ENCODE results near the gene MYRFL.

The MYRFL gene

DNA sequence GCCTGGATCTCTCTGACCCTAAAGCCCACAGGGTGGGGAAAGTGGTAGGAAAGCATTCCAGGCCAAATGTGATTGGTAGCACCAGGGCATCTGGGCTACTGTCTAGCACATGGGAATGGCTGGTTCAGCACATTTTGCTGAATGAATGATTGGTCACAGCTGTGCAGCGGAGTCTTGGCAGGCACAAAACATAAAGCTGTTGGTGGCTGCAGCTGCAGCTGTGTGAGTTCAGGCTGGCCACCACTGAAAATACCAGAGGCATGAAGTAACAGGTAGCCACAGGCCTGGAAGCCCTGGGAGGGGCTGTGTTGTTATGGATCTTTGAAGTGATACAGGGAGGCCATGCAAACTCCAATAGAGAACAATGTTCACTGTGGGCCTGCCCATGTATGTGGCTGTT, 72.7 kb downstream of the MYRFL start:
- DNase-seq (ENCODE audit: low spot score), result peak; percentile 87

DNA sequence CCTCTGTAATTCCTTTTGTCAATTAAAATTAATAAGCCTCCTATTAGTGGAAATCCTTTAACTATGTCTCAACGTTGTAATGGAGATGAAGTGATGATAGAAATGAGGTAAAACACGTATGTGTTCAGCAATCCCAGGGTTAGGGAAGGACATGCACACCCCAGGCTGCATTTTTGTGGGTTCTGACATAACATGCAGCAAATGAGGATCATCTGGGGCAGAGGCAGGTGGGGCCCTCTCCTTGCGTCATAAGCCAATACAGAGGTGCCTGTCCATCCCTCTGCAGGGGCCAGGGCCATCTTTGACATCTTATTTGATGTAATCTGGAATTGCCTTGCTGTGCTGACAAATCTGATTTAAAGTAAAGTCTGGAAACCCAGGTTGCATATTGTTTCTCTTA, 73.2 kb downstream of the MYRFL start:
- peak; percentile 6 for DNase-seq (ENCODE audit: low spot score)

DNA sequence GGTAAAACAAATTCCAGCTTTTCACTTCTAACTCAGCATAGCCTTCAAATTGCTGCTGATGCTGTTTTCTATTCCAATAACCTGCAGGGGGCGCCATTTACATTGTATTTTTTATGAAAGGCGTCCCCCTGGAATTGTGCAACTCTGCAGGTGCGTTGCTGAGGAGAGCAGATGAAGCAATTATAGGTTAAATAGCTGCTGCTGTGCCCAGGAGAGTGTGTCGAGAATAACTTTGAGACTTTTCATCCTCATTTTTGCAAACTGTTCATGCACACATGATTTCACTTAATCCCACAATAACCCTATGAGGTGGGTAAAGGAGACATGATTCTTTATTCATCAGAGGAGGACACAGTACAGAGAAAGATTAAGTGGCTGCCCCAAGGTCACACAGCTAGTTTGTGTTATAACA, 75.7 kb downstream of the MYRFL start:
- peak; percentile 78 for DNase-seq (ENCODE audit: low spot score)

DNA sequence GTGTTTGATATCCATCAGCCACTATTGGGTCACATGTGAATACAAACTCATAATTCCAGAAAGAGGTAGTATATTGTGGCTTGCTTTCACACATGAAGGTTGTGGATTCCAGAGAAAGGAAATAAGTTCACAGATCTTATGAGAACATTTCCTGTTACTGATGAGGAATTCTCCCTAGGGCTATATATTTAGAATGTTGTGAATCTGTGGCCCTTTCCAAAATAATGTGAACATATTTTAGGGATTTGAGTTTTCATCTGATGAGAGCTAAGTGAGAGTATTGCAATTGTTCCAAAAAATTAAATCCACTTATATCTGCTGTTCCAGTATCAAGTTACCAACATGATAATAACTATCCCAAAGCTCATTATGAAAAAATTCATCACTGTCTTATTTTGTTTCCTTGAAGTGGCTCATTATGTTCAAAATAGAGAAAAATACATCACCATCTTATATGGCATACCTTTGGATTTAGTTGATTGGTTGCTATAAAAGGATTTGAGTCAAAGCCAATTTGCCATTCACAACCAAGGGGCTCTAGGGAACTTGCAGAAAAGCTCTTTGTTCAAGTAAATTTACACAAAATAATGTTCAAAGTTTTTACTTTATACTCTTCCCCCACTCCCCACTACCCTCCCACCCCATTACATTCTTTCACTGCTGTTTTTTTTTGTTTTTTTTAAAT, 76.3 kb downstream of the MYRFL start:
- no peak for DNase-seq (ENCODE audit: low spot score)

DNA sequence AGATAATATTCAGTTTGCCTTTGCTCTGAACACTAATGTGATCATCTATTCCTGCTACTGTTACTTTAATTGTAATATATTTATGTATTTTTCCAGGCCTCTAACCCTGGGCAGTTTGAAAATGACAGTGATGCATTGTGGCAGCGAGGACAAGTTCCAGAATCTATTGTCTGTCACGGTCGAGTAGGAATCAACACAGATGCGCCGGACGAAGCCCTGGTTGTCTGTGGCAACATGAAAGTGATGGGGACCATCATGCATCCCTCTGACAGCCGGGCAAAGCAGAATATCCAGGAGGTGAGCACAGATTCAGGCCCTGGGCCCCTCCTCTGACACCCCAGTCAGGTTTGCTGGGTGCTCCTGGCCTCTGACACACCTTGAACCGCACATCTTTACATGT, 78.5 kb downstream of the MYRFL start:
- no peak for DNase-seq (ENCODE audit: low spot score)

DNA sequence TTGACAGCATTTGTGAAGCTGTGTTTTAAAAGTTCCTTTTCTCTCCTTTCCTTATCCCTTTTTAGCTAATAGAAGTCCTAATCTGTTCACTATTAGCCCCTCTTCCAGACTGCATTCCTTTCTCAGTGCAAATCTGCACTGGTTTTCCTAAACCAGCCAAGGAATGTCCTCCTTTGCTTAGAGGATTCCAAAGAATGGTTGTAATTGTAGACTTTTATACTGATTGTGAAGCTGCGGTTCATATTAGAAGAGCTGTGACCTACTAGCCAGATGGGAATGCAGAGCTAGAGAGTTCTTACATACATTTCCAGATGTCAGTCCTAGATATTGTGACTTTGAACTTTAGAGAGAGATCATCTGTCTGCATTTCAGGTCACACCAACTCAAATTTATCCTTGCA, 79.8 kb downstream of the MYRFL start:
- DNase-seq (ENCODE audit: low spot score), result no peak

DNA sequence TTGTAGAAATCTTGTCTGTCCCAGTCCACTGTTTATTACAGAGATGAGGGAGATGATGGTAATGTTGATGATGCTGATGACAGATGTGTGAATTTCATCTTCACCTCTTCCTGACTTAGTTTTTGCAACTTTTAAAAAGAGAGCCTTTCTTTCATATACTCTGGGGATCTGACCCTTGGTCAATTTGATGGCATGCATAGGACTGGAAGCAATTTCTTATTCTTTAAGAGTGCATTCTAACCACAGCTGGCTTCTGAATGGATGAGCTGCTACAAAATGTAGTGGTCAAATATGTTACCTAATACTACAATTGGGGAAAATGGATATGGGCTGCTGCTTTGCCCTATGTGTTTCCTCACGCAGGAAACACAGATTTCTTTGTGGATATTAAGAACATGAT, 80.8 kb downstream of the MYRFL start:
- no peak for DNase-seq (ENCODE audit: low spot score)

DNA sequence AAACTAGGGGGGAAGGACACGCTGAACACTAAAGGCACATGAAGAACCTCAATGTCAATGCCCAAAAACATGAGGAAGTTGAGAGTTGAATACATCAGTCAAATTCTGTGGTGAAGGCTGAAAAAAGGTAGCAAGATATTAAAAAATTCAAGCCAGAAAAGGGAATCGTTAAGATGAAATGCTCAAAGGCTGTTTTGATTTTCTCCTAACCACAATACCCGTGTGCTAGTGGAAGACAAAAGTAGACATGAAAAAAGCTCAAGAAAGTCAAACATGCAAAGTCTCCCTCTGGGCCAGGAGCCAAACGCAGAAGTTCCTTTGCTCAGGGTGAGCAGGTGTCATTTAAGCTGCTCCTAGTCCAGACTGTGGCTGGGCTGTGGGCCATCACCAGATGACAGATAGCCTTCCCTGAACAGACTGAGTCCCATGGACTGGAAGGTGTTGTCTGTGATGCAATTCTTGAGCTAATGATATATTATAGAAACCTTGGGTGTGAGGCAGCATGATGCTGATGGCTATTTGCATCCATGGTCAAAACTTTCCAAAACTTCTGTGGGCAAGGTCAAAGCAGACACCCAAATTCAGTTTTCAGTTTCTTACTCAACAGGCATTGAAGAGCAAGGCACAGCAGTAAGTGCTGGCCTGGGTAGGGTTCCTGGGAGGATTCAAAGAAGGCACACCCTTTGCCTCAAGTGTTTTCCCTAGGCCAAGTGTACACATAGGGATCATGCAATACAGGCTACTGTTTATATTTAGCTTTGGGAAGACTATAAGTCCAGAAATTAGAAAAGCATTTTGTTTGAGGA, 81.6 kb downstream of the MYRFL start:
- DNase-seq (ENCODE audit: low spot score), result no peak

DNA sequence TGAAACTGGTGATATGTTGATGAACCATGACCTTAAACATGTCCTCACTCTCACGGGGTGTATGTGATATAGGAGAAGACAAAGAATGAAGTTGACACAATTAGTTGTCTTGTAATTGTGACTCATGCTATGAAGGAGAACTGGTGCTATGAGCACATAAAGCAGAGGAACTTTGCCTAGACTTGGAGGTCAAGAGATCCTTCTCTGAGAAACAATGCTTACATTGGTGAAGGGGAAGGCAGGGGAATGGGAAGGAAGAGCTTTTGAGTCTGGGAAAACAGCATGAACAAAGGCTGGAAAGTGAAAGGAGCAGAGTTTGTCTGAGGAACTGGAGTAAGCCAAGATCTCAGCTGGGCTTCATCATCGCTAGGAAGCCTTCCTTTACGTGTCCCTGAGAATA, 83.2 kb downstream of the MYRFL start:
- no peak for DNase-seq (ENCODE audit: low spot score)

DNA sequence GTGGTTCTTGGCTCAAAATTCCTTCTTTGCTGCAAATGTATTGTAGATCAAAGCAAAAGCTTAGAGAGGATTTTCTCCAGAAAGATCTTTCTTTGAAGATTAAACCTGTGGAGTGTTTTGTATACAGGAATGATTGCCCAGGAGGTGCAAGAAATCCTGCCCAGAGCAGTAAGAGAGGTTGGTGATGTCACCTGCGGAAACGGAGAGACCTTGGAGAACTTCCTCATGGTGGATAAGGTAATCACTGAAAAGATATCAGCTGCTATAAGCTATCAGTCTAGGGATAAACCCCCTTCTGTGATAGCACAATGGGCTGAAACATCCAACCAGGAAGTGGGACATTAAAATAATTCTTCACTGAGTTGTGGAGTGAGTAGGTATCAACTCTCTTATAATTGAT, 85.7 kb downstream of the MYRFL start:
- no peak for DNase-seq (ENCODE audit: low spot score)

DNA sequence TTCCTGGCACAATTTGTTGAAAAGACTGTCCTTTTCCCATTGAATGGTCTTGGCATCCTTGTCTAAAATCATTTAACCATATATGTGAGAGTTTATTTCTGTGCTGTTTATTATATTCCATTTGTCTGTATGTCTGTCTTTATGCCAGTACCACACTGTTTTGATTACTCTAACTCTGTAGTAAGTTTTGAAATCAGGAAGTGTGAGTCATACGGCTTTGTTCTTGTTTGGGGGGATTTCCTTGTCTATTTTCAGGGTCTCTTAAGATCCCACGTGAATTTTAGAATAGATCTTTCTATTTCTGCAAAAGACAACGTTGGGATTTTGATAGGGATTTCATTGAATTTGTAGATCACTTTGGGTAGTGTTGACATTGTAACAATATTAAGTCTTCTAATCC, 88.5 kb downstream of the MYRFL start:
- no peak for DNase-seq (ENCODE audit: low spot score)

DNA sequence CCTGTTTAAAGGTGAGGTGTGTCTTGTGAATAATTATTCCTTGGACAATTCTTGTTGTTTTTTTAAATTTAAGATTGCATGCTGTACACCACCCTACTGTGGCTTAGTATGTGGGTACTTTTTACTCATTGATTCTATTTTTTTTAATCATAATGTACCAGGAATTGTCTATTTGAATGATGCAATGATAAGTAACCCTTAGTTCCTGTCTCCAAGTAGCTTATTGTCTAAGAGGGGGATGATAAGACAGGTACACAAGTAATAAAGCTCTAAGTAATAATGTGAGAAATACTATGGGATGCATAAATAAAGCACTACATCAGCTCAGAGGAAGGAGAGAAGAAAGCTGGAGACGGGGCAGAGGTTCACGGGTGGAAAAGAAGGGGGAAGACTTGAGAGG, 90.9 kb downstream of the MYRFL start:
- no peak for DNase-seq (ENCODE audit: low spot score)

DNA sequence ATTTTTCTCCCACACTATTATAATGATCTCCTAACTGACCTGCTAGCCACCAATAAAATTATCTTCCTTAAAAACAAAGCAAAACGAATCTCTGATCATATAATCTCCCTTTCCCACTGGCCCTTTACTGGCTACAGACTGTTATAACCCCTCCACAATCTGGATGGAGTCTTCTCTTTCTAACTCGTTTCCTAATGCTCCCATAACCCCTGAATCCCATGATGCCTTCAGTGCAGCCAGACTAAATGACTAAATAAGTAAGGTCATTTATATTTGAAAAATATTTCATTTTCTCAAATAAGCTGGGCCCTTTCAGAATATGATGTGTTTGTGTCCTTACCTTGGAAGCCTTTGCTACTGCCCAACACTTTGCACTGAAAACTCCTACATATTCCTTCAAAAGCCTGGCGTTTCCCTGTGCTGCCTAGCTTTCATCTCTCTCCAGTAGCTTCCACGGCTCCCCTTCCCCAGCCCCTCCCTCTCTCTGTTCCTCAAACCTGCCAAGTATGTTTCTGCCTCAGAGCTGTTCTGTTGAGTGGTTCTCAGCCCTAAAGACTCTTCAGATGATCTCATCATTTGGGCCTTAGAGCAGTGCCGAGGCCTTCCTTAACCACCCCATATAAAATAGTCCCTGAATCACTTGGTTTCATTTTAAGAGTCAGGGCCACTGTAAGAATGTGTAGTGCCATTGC, 91.7 kb downstream of the MYRFL start:
- DNase-seq (ENCODE audit: low spot score), result no peak

DNA sequence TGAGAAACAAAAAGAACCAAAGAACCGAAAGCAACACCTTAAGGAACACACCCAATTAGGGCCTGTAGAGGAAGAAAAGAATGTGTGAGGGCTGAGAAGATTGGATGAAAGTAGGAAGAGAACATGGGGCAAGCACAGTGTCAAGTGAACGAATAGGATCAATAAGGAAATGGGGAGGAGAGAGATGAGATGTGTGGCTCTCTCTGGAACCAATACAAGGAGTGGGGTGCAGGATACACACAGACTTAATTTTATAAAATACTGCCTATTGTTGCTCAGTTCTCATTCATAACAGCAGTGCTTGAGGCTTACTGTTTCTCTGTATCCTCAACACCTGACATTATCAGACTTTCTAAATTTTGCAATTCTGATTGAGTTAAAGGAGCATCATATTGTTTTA, 93.3 kb downstream of the MYRFL start:
- no peak for DNase-seq (ENCODE audit: low spot score)

DNA sequence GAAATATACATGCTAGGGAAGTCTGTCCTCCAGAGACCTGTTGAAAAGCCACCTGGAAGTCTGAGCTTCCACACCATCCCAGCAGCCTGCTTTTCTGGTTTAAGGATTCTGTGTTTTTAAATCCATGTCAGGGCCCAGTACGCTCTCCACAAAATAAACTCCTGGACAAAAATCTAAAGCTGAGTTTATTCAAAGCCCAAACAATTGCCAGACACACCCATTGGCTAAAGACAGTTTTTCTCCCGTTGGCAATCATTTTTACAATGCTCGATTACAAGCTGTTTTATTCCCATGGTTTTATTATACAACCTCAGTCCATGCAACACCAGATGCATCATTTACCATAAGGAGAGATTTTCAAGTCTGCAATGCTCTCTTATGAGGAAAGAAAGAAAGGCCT, 94.5 kb downstream of the MYRFL start:
- no peak for DNase-seq (ENCODE audit: low spot score)

DNA sequence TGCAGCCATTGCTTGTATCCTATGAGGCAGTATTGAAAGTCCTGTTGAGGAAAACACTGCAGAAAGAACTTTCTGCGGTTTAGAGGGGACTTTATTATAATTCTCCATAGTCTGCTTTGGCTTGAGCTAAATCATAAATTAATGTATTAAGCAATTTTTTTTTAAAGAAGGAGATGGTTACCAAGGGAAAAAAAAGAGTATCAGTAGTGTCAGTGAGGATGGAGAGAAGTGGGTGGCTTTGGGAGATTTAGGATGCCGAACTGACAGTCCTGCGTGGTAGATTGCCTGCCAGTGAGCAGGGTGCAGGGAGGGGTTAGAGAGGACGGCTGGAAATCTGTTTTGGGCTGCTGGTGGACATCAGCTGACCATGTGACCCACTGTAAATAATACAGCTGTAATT, 96.8 kb downstream of the MYRFL start:
- no peak for DNase-seq (ENCODE audit: low spot score)

DNA sequence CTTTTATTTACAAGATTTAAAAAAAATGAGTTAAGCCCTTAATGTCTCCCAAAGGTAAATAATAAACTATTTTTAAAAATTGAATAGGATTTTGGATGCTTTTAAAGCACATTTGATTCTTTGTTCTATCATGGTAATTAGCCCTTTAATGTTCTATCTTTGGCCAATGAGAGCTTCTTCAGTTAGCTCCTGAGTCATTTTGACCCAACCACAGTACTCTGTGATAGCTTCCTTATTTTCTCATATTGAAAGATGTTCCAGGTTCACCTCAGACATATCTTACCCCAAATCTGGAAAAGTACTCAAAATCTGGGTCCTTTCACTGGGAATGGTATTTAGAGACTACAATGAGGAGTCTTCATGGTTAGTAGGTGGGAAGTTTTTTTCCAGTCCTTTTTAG, 98.0 kb downstream of the MYRFL start:
- no peak for DNase-seq (ENCODE audit: low spot score)

DNA sequence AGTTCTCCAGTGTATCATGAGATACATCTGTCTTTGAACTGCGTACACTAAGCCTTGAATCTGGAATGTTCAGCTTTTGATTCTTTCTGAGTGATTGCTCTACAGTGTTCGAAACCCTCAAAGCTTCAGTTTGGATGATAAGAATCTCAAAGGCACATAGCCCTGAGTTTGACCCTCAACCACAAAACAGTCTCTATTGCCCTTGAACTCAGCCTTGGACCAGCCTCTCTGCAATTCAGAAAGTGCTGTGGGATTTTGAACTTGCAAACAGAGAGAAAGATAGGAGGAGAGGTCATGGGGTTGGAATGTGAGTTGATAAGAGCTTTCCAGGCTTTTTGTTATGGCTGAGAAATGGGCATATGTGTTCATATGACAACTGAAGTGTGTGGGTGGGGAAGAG, 100.3 kb downstream of the MYRFL start:
- DNase-seq (ENCODE audit: low spot score), result no peak

DNA sequence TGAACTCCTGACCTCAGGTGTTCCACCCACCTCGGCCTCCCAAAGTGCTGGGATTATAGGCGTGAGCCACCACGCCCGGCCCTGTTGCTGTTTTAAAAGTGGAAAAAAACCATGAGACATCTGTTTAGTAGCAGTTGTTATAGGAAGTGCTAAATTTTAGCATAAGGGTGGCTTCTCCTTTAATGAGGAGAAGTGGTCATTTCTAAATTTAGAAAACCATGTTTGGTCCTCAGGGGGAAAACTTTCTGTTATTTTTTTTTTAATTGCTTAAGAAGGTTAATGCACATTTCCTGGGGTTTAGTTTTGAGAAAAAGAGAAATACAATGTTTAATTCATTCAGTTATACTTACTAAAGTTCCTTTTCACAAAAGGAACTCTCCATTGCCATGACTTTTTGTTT, 102.1 kb downstream of the MYRFL start:
- DNase-seq (ENCODE audit: low spot score), result no peak

DNA sequence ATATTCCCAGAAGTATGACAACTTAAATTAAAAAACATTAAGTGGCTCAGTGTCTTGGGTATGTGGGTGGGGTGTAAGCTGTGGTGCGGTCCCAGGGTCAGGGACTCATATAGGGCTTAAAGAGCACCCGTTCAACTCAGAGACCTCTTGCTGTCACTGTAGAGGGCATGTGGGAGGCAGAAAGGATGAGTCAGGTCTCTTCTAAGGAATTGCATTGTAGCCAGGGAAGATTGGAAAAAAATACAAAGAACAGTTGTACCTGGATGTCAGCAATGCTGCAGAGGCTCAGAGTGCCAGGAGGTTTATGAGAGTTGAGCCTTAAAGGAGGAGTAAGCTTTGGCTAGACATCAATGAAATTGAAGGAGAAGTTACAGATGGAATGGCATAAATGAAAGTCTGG, 104.1 kb downstream of the MYRFL start:
- DNase-seq (ENCODE audit: low spot score), result peak; percentile 14

DNA sequence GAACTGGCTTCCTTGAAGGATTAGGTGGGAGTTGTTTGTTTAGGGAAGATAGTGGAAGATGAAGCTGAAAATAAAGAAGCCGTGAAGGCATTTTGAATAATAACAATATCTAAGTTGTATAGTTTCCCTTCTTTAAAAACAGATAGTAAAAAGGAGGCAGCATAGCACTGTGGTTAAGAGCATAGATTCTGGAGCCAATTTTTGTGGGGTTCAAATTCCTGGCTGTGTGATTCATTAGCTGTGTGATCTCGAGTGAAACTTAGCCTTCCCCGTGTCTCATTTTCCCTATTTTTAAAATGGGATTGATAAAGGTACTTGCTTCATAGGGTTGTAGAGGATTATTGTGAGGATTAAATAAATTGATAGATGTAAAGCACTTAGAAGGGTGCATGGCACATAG, 104.5 kb downstream of the MYRFL start:
- DNase-seq (ENCODE audit: low spot score), result peak; percentile 3

DNA sequence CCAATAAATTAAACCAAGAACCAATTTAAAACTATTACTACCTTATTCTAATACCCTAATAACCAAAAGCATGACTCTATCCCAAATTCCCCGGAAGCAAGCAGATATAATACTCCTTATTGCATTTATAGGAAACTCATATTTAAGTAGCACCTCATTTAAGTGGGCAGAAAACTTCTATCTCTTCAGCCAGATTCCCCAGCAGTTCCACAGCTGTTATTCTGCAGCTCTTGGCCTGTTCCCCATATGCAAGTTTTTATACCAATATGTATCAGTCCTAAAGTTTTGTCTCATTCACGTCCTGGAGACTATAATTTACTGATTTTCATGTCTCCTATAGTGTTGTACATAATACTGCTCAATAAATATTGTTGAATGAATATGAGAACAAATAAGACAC, 106.5 kb downstream of the MYRFL start:
- DNase-seq (ENCODE audit: low spot score), result no peak

DNA sequence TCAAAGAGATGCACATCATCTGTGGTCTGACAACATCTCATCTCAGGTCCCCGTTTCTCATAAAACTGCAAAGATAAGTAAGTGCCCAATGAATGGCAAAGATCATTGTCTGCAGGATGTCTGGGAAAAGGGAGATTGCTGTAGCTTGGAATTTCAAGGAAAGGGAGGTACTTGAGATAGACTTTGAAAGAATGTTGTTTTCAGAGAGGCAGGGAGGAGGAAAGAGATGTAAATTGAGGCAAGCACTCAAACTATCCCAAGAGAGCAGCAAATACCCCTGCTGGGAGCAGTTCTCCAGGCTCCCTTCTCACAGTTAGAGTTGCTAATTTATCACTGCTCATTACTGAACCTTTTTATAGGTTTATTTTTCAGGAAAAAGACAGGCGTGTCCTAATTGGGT, 107.1 kb downstream of the MYRFL start:
- DNase-seq (ENCODE audit: low spot score), result no peak
